ENCODE results near the gene C4orf17. TPM values are rescaled to one million over a fixed set of nuclear protein-coding genes. Genes with fewer than 3 reads are reported as not detected.

Gene C4orf17
- total RNA-seq, 2 donors from 2014 or later, result 0.09 TPM; not detected in 1

GRCh38 chr4:99591757-99592156 lies 80.9 kb downstream of the C4orf17 start:
- Mint-ChIP-seq H3K9me3 (no peaks in the 10 kb centered on the region), H3K4me3 (no peak overlapping the region), H3K4me1 (ENCODE audit: low read depth) (no peaks in the 10 kb centered on the region), H3K27me3 (ENCODE audit: low read depth) (peaks cover 21% of the 10 kb centered on the region), H3K27ac (no peak overlapping the region), H3K36me3 (ENCODE audit: insufficient read depth in 2 of 2) (no peaks in the 10 kb centered on the region)
- ATAC-seq (replicated peaks in 1 of 2) (no peak), DNase-seq (no peak)

Other genes starting within 250 kb of the C4orf17 start
- gene ADH1A, start 220.0 kb upstream of the C4orf17 start, total RNA-seq, result not detected
- gene ADH1B, start 189.6 kb upstream of the C4orf17 start, total RNA-seq, result not detected
- not detected for gene ADH1C, start 158.3 kb upstream of the C4orf17 start, total RNA-seq
- gene ADH7, start 75.7 kb upstream of the C4orf17 start, total RNA-seq, result not detected
- 1 to 10 TPM; 6.1 to 9.1 TPM for gene TRMT10A, start 53.0 kb downstream of the C4orf17 start, total RNA-seq
- gene MTTP, start 63.8 kb downstream of the C4orf17 start, total RNA-seq, result under 1 TPM; 0.29 to 0.83 TPM
- not detected for gene C4orf54, start 146.8 kb downstream of the C4orf17 start, total RNA-seq

Data from activated T-cell treated with anti-CD3 and anti-CD28 coated beads, Interleukin-2, amount 50 U/mL, for 72 hours (primary cell).